Stimulated activated CD8-positive, alpha-beta memory T cell treated with anti-CD3 and anti-CD28 coated beads, Interleukin-12 subunit alpha, Interleukin-12 subunit beta, amount 100 ng/mL, for 4 hours (primary cell): Measurements from ENCODE around the gene TNNT1.
"Not testable (repeated sequence)": the region's sequence is repeated elsewhere in the genome, so short reads cannot be mapped to it uniquely, and the experiment has no call there.

Experiments used
- DNase-seq: peaks from one replicate; pipeline ENCODE4 v3.0.0-alpha.2; 2020; ENCODE audit warnings: low read depth

The TNNT1 gene

DNA sequence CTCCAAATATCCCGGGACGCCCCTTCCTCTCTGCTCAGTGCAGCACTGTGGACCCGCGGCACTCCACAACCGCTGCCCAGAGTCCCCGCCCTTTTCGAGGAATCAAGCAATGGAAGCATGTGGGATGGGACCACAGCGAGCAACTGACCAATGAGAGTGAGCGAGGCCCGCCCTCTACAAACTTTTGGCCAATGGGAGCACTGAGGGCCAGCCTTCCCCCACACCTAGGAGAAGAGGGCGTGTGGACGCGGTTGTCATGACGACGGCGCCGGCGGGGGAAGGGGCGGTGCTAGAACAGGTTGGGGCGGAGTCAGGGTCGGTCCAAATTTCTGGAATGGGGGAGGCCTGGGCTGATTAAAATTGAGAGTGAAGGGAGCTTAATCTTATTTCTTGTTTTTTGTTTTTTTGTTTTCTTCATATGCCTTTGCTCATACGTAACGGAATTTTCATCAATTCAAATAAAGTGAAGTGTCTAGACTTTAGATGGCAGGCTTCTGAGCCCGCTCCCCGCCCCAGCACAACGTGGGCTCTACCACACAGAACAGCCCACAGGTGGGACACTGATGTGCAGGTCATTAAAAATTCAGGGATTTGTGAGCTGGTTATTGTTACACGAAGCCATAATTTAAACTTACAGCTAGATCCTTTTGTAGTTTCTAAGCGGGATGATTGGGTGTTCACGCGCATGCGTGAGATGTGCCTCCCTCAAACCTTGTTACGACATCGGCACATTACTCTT, 17.7 kb upstream of the TNNT1 start, which contains the start of gene DNAAF3:
DNAAF3 (minus strand) TSS at position 84 of the 739 bp plus-strand sequence. CDS start 200 bp downstream, outside the sequence.
- no peak for DNase-seq

DNA sequence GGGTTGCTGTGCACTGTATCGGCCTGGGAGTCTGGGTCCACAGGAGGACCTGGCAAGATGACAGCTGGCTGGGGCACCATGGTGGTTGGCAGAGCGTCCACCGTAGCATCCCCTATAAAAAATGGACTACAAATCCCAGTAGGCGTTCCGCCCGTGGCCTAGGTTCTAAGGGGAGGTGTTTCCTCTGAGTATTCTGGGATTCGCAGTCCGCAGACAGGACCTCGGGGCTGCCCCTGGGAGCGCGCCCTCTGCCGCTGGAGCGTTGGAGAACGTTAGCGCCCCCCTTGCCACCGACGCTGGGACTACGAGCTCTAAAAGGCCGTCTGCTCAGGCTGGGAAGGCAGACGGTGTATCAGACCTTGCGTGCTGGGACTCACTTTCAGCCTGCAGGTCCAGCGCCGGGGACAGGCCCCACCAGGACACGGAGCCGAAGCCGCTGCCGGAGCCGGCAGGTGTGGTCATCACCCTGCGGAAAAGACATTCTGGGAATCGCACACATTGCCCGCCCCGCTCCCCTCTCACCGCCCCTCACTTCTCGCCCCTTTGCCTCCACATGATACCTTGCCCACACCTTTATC, 17.0 kb upstream of the TNNT1 start:
- DNase-seq, result no peak

GRCh38 chr19:55161571-55162322, 12.7 kb upstream of the TNNT1 start:
- DNase-seq, result no peak

GRCh38 chr19:55160986-55161365, 12.0 kb upstream of the TNNT1 start:
- DNase-seq, result no peak

GRCh38 chr19:55160128-55160985, 11.4 kb upstream of the TNNT1 start:
- peak; percentile 61 for DNase-seq

GRCh38 chr19:55158848-55159749, 10.1 kb upstream of the TNNT1 start:
- no peak for DNase-seq

DNA sequence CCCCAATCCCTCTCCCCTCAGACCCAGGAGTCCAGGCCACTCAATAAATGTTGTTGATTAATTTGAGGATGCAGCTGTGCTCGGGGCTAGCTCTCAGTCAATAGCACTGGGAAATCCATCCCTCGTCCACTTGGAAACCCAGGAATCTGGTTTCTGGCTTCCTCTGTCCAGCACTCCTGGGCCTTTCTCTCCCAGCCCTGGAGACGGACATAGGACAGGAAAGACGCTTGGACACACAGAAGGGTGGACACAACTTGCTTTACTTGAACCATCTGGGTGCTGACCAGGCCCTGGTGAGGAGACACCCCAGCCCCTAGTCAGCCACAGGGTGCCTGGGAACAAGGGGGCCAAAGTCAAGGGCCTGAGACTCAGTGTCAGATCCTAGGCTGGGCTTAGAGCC, 9.4 kb upstream of the TNNT1 start:
- DNase-seq, result no peak

DNA sequence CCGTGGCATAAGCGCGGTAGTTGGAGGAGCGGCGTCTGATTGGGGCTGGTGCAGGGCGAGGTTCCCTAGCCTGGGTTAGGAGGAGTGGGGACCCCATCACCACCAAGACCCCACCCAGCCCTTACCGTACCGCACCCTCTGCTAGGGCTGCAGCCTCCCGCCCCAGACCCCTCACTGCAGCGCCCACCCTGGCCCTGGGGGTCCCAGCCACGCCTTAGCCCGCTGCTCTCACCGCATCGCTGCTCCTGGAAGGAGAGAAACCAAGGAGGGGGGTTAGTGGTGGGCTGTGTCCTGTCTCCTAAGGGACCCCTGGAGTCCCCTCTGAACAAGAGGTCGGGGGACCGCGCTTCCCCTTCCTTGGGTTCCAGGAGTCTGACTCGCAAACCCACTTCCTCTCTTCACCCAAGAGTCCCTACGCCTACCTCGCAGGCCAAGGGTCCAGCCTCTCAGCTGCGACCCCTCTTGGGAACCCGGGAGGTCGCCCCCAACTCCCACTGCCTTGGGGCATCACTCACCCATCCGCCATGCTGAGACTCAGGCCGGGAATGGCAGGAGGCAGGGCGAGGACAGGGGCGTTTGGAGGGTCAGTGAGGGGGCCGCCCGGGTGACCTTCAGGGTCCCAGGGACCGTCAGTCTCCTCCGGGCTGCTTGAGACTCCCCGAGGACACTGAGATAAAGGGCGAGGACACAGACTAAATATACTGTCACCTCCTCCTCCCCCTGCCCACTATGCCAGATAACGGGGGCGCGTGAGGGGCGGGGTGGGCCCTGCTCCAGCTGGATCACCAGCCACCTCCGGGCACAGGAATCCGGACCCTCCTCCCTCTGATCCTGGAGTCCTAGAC, 8.3 kb upstream of the TNNT1 start, which contains the start of gene TNNI3:
TNNI3 (minus strand) TSS at position 669 of the 845 bp plus-strand sequence; CDS start at position 526, 143 bp downstream.
- DNase-seq, result no peak

- no peak for DNase-seq
Observed at GRCh38 chr19:55156202-55157063, 7.4 kb upstream of the TNNT1 start.

GRCh38 chr19:55155784-55156183, 6.8 kb upstream of the TNNT1 start:
- DNase-seq, result not testable (repeated sequence)

- DNase-seq, result no peak
Observed at GRCh38 chr19:55153652-55154264, 4.8 kb upstream of the TNNT1 start.

GRCh38 chr19:55152017-55152416, 3.0 kb upstream of the TNNT1 start:
- DNase-seq, result no peak

DNA sequence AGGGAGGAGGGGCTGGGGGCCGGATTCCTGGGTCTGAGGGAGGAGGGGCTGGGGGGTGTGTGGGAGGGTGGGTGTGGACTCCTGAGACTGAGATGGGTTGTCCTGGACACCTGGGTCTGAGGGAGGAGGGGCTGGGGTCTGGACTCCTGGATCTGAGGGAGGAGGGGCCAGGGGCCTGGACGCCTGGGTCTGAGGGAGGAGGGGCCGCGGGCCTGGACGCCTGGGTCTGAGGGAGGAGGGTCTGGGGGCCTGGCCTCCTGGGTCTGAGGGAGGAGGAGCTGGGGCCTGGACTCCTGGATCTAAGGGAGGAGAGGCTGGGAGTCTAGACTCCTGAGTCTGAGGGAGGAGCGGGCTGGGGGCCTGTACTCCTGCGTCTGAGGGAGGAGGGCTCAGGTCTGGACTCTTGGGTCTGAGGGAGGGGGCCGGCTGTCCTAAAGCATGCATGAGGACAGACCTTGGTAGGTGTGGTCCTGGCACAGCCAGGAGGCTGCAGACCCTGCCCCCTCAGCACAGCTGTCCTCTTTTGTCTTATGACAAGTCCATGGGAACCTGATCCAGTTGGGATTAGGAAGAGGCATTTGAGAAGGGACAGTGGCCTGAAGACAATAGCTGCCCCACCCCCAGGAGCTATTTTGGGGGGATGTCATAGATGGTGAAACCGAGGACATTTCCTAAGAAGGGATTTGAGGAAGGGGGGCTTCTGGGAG, 1.3 kb downstream of the TNNT1 start:
- no peak for DNase-seq

- DNase-seq, result no peak
Observed at GRCh38 chr19:55146705-55147273, 2.2 kb downstream of the TNNT1 start.

- no peak for DNase-seq
Observed at GRCh38 chr19:55146078-55146704, 2.8 kb downstream of the TNNT1 start.

- no peak for DNase-seq
Observed at GRCh38 chr19:55145232-55145631, 3.8 kb downstream of the TNNT1 start.

- no peak for DNase-seq
Observed at GRCh38 chr19:55141696-55142095, 7.3 kb downstream of the TNNT1 start.
